GM10266 (cell line): ENCODE measurements around the gene TMEM86A.

Source experiments
- DNase-seq: peaks from one replicate; pipeline ENCODE4 v3.0.0; 2012; ENCODE audit errors: extremely low spot score
- CTCF ChIP-seq: IDR thresholded peaks from 2 replicates; pipeline ENCODE4 v1.5.1; 2012; ENCODE audit warnings: mild to moderate bottlenecking, low read depth; ENCODE audit not compliant: control insufficient read depth, insufficient read depth; ENCODE audit errors: missing control alignments

Gene TMEM86A

GRCh38 chr11:18701614-18702216, 3.1 kb downstream of the TMEM86A start:
- TF ChIP-seq CTCF = no peak
- DNase-seq = no peak

- DNase-seq = no peak
- no peak for TF ChIP-seq CTCF
These were observed 4.6 kb downstream of the TMEM86A start for GRCh38 chr11:18703001-18703763.

- no peak for TF ChIP-seq CTCF
- no peak for DNase-seq
These were observed 5.6 kb downstream of the TMEM86A start for GRCh38 chr11:18704045-18704645.

- no peak for DNase-seq
- TF ChIP-seq CTCF = no peak
These were observed 6.1 kb downstream of the TMEM86A start for GRCh38 chr11:18704698-18705097.

GRCh38 chr11:18705651-18706281, 7.2 kb downstream of the TMEM86A start:
- no peak for TF ChIP-seq CTCF
- DNase-seq = no peak

- no peak for TF ChIP-seq CTCF
- DNase-seq = no peak
These were observed 8.0 kb downstream of the TMEM86A start for GRCh38 chr11:18706330-18707243.
